GM23248 (cell line): Measurements from ENCODE around the gene DCANP1. TPM values are rescaled to one million over a fixed set of nuclear protein-coding genes. Genes with fewer than 3 reads are reported as not detected.

Experiments used
- DNase-seq: peaks from one replicate; pipeline ENCODE4 v3.0.0-alpha.2; 2015
- H2AFZ ChIP-seq: fragments of 200-600 bp; sonication (generic); 2 replicates; pipeline ENCODE4 v1.6.1; 2016; ENCODE audit warnings: antibody characterized with exemption
- H3F3A ChIP-seq: fragments of 200-600 bp; sonication (generic); 2 replicates; pipeline ENCODE4 v1.6.1; 2016; ENCODE audit warnings: mild to moderate bottlenecking, antibody characterized with exemption, mixed run types; ENCODE audit not compliant: insufficient read depth
- H3K27ac ChIP-seq: fragments of 200-600 bp; sonication (generic); 2 replicates; pipeline ENCODE4 v1.5.1; 2016; ENCODE audit warnings: mild to moderate bottlenecking
- H3K27me3 ChIP-seq: fragments of 200-600 bp; sonication (generic); replicated peaks from 2 replicates; pipeline ENCODE4 v1.6.1; 2016; ENCODE audit warnings: mild to moderate bottlenecking; ENCODE audit not compliant: insufficient read depth
- H3K36me3 ChIP-seq: fragments of 200-600 bp; sonication (generic); 2 replicates; pipeline ENCODE4 v1.6.1; 2016; ENCODE audit warnings: low read depth, mild to moderate bottlenecking
- H3K4me1 ChIP-seq: fragments of 200-600 bp; sonication (generic); 2 replicates; pipeline ENCODE4 v1.6.1; 2016; ENCODE audit warnings: mild to moderate bottlenecking; ENCODE audit not compliant: insufficient read depth
- H3K4me2 ChIP-seq: fragments of 200-600 bp; sonication (generic); one replicate; pipeline ENCODE4 v1.6.1; 2016; ENCODE audit warnings: mild to moderate bottlenecking; ENCODE audit not compliant: unreplicated experiment
- H3K4me3 ChIP-seq: fragments of 200-600 bp; sonication (generic); 2 replicates; pipeline ENCODE4 v1.5.1; 2016; ENCODE audit warnings: mild to moderate bottlenecking
- H3K79me2 ChIP-seq: fragments of 200-600 bp; sonication (generic); 2 replicates; pipeline ENCODE4 v1.6.1; 2016; ENCODE audit warnings: mild to moderate bottlenecking; ENCODE audit not compliant: insufficient read depth
- H3K9ac ChIP-seq: fragments of 200-600 bp; sonication (generic); 2 replicates; pipeline ENCODE4 v1.6.1; 2016; ENCODE audit warnings: mild to moderate bottlenecking
- H3K9me2 ChIP-seq: fragments of 200-600 bp; sonication (generic); 2 replicates; pipeline ENCODE4 v1.6.1; 2016; ENCODE audit warnings: mixed run types, mild to moderate bottlenecking, moderate library complexity; ENCODE audit not compliant: insufficient read depth
- H3K9me3 ChIP-seq: fragments of 200-600 bp; sonication (generic); one replicate; pipeline ENCODE4 v1.6.1; 2017; ENCODE audit warnings: low read depth
- H4K20me1 ChIP-seq: fragments of 200-600 bp; sonication (generic); 2 replicates; pipeline ENCODE4 v1.6.0; 2016; ENCODE audit not compliant: insufficient read depth
- EZH2 ChIP-seq: fragments of 200-600 bp; sonication (generic); IDR thresholded peaks from 2 replicates; pipeline ENCODE4 v1.6.1; 2018; ENCODE audit warnings: antibody characterized with exemption, mild to moderate bottlenecking; ENCODE audit not compliant: insufficient read depth, poor library complexity, severe bottlenecking
- EZH2phosphoT487 ChIP-seq: fragments of 200-600 bp; sonication (generic); IDR thresholded peaks from 2 replicates; pipeline ENCODE4 v1.6.1; 2018; ENCODE audit warnings: antibody characterized with exemption, moderate library complexity, mild to moderate bottlenecking, low read depth; ENCODE audit not compliant: insufficient read depth
- WGBS, 2 experiments: methylation state at CpG; one replicate each; pipeline ENCODE4 v1.1.6; 2015 to 2017; ENCODE audit warnings: low lambda C conversion rate in 2 of 2, low coverage in 1 of 2; ENCODE audit errors: missing lambda C conversion rate in 2 of 2; 5-methylcytosine and 5-hydroxymethylcytosine counted together
- in situ Hi-C: fragments of 300-500 bp; cut with MboI; formaldehyde crosslinking; loops from 2 replicates; pipeline ENCODE4 v1.15.0; 2020
- polyA plus RNA-seq: library from polyadenylated mRNA; unstranded; fragments of >200 nt; fragmentation: Nextera tagmentation; extraction: Ambion mirVana; gene quantifications from 2 replicates; pipeline ENCODE4 v1.2.1, GENCODE V29; 2016
- total RNA-seq: library from RNA; depleted of rRNA; stranded (reverse); fragments of >200 nt; shearing (Covaris generic); gene quantifications from 2 replicates; pipeline ENCODE4 v1.2.3, GENCODE V29; 2014

Gene DCANP1
- total and polyA plus RNA-seq, 2 experiments from 2014 or later: not detected

GRCh38 chr5:135486131-135487036 lies 39.2 kb upstream of the DCANP1 start:
- 73 to 77% methylated on average over 13 of the region's 13 CpGs for WGBS, 2 experiments
- DNase-seq: no peak
- Histone ChIP-seq H3K9ac (no peak overlapping the region), H3F3A (no peaks in the 10 kb centered on the region), H3K9me3 (no peaks in the 10 kb centered on the region), H4K20me1 (no peaks in the 10 kb centered on the region), H3K4me1 (0 out of 2 replicates have a peak, but pooled peaks cover 5% of the 10 kb centered on the region), H3K27ac (no peak overlapping the region), H3K36me3 (no peaks in the 10 kb centered on the region), H3K79me2 (no peaks in the 10 kb centered on the region), H3K27me3 (no peaks in the 10 kb centered on the region), H3K4me3 (no peak overlapping the region), H3K4me2 (no peak overlapping the region), H2AFZ (no peak overlapping the region), H3K9me2 (no peaks in the 10 kb centered on the region)
- TF ChIP-seq EZH2 (no peak), EZH2phosphoT487 (no peak)
- in situ Hi-C loops: no loop called here

GRCh38 chr5:135484674-135485086 lies 37.5 kb upstream of the DCANP1 start:
- in situ Hi-C loops: no loop called here
- no peaks in the 10 kb centered on the region for H3F3A ChIP-seq
- no peak overlapping the region for H3K27ac ChIP-seq
- H3K79me2 ChIP-seq: no peaks in the 10 kb centered on the region
- peaks cover 4% of the 10 kb centered on the region; the same call in 1 of the 2 replicates for H3K27me3 ChIP-seq
- no peak overlapping the region for H3K4me3 ChIP-seq
- no peaks in the 10 kb centered on the region for H3K9me3 ChIP-seq
- WGBS, 2 experiments: 50 to 56% methylated on average over 5 of the region's 5 CpGs
- TF ChIP-seq EZH2 (no peak), EZH2phosphoT487 (no peak)
- DNase-seq: no peak
- no peak overlapping the region for H2AFZ ChIP-seq
- no peaks in the 10 kb centered on the region for H4K20me1 ChIP-seq
- H3K4me2 ChIP-seq: no peak overlapping the region
- H3K9me2 ChIP-seq: no peaks in the 10 kb centered on the region
- H3K36me3 ChIP-seq: no peaks in the 10 kb centered on the region
- H3K9ac ChIP-seq: no peak overlapping the region
- 0 out of 2 replicates have a peak, but pooled peaks cover 5% of the 10 kb centered on the region for H3K4me1 ChIP-seq

- H3K4me1 ChIP-seq: no peaks in the 10 kb centered on the region
- no peaks in the 10 kb centered on the region for H3K79me2 ChIP-seq
- no peak overlapping the region for H3K4me3 ChIP-seq
- H3F3A ChIP-seq: no peaks in the 10 kb centered on the region
- no peak overlapping the region for H2AFZ ChIP-seq
- 61 to 68% methylated on average over 1 of the region's 1 CpG for WGBS, 2 experiments
- in situ Hi-C loops: no loop called here
- H3K27me3 ChIP-seq: peaks cover 10% of the 10 kb centered on the region
- H3K4me2 ChIP-seq: no peak overlapping the region
- H3K27ac ChIP-seq: no peak overlapping the region
- TF ChIP-seq EZH2 (no peak), EZH2phosphoT487 (no peak)
- H3K9ac ChIP-seq: no peak overlapping the region
- H4K20me1 ChIP-seq: no peaks in the 10 kb centered on the region
- DNase-seq: no peak
- H3K9me3 ChIP-seq: no peaks in the 10 kb centered on the region
- no peaks in the 10 kb centered on the region for H3K36me3 ChIP-seq
- no peaks in the 10 kb centered on the region for H3K9me2 ChIP-seq
Observed at GRCh38 chr5:135483254-135483653, 36.1 kb upstream of the DCANP1 start.

- no peak for TF ChIP-seq EZH2
- TF ChIP-seq EZH2phosphoT487: no peak
- Histone ChIP-seq H3K4me3 (no peak overlapping the region), H3K36me3 (no peaks in the 10 kb centered on the region), H3F3A (no peaks in the 10 kb centered on the region), H3K4me2 (no peak overlapping the region), H3K9me2 (no peaks in the 10 kb centered on the region), H3K9ac (no peak overlapping the region), H4K20me1 (no peaks in the 10 kb centered on the region), H3K9me3 (no peaks in the 10 kb centered on the region), H3K27ac (no peak overlapping the region), H3K27me3 (peaks cover 13% of the 10 kb centered on the region), H2AFZ (no peak overlapping the region), H3K79me2 (no peaks in the 10 kb centered on the region), H3K4me1 (no peaks in the 10 kb centered on the region)
- no peak for DNase-seq
- in situ Hi-C loops: no loop called here
- 58 to 66% methylated on average over 9 of the region's 9 CpGs for WGBS, 2 experiments
Observed at GRCh38 chr5:135482381-135482933, 35.3 kb upstream of the DCANP1 start.
